Naive thymus-derived CD4-positive, alpha-beta T cell (primary cell): ENCODE measurements around the gene LBR. TPM values are rescaled to one million over a fixed set of nuclear protein-coding genes. Genes with fewer than 3 reads are reported as not detected.

Source experiments
- ATAC-seq: fragments of 150-1000 bp; cut with Tn5 transposase; 2 replicates; pipeline ENCODE4 v1.10.0; 2021; ENCODE audit warnings: mild to moderate bottlenecking, moderate library complexity
- CTCF ChIA-PET: fragments of 350-600 bp; sonication (Branson Sonifier 250); formaldehyde crosslinking; loops from one replicate; lab custom pipeline; 2021; ENCODE audit warnings: antibody characterized with exemption; lab: Charles Lee
- POLR2A ChIA-PET: fragments of 350-600 bp; sonication (Branson Sonifier 250); formaldehyde crosslinking; loops from one replicate; lab custom pipeline; 2021; ENCODE audit warnings: antibody characterized with exemption, inconsistent platforms; lab: Charles Lee
- DNase-seq, 9 donors: peaks; one replicate each; pipeline versions ENCODE4 v3.0.0 to v3.0.0-alpha.2; 2020 to 2022; ENCODE audit warnings: mixed read lengths in 1 of 9
- H3K27ac ChIP-seq: one replicate; pipeline ENCODE4 v1.7.0; 2013; ENCODE audit warnings: mild to moderate bottlenecking, low read depth, low read length, moderate library complexity
- H3K27me3 ChIP-seq, 2 donors: one replicate each; pipeline ENCODE4 v1.7.0; 2013; ENCODE audit warnings: low read length in 2 of 2, mild to moderate bottlenecking in 2 of 2, moderate library complexity in 2 of 2; ENCODE audit not compliant: control insufficient read depth in 2 of 2, insufficient read depth in 2 of 2
- H3K36me3 ChIP-seq, 3 experiments: 1 replicate in 2 of 3; 2 replicates in 1 of 3; pipeline ENCODE4 v1.7.0; 2013; ENCODE audit warnings: low read length in 3 of 3, mild to moderate bottlenecking in 3 of 3, moderate library complexity in 1 of 3; ENCODE audit not compliant: insufficient read depth in 3 of 3, control insufficient read depth in 2 of 3
- H3K4me1 ChIP-seq, 2 donors: one replicate each; pipeline ENCODE4 v1.7.0; 2013; ENCODE audit warnings: low read length in 2 of 2, mild to moderate bottlenecking in 2 of 2, moderate library complexity in 1 of 2; ENCODE audit not compliant: control insufficient read depth in 2 of 2, insufficient read depth in 2 of 2
- H3K4me3 ChIP-seq: 2 replicates; pipeline ENCODE4 v1.7.0; 2013; ENCODE audit warnings: mild to moderate bottlenecking, low read length
- H3K9me3 ChIP-seq, 3 experiments: 1 replicate in 2 of 3; 2 replicates in 1 of 3; pipeline ENCODE4 v1.7.0; 2013; ENCODE audit warnings: low read length in 3 of 3; ENCODE audit not compliant: control insufficient read depth in 2 of 3
- H3K27ac Mint-ChIP-seq, 9 donors: one replicate each; pipeline ENCODE4 v1.8.0; 2020 to 2022; ENCODE audit warnings: mixed read lengths in 9 of 9, mild to moderate bottlenecking in 8 of 9, moderate library complexity in 5 of 9, inconsistent platforms in 2 of 9
- H3K27me3 Mint-ChIP-seq, 5 donors: one replicate each; pipeline ENCODE4 v1.8.0; 2021 to 2022; ENCODE audit warnings: mixed read lengths in 5 of 5, mild to moderate bottlenecking in 1 of 5
- H3K36me3 Mint-ChIP-seq, 5 donors: one replicate each; pipeline ENCODE4 v1.8.0; 2020 to 2022; ENCODE audit warnings: mixed read lengths in 5 of 5, mild to moderate bottlenecking in 3 of 5, inconsistent platforms in 1 of 5
- H3K4me1 Mint-ChIP-seq, 7 donors: one replicate each; pipeline ENCODE4 v1.8.0; 2020 to 2022; ENCODE audit warnings: mixed read lengths in 7 of 7, mild to moderate bottlenecking in 3 of 7, inconsistent platforms in 1 of 7
- H3K4me3 Mint-ChIP-seq, 10 donors: one replicate each; pipeline ENCODE4 v1.8.0; 2020 to 2022; ENCODE audit warnings: mild to moderate bottlenecking in 10 of 10, mixed read lengths in 10 of 10, moderate library complexity in 6 of 10, inconsistent platforms in 2 of 10
- H3K9me3 Mint-ChIP-seq, 11 donors: one replicate each; pipeline ENCODE4 v1.8.0; 2020 to 2022; ENCODE audit warnings: mixed read lengths in 11 of 11, mild to moderate bottlenecking in 4 of 11, inconsistent platforms in 1 of 11, moderate library complexity in 1 of 11
- intact Hi-C, 2 donors: fragments of 100-400 bp; cut with micrococcal nuclease; formaldehyde crosslinking; loops; one replicate each; pipeline ENCODE4 v1.15.1; 2023
- polyA plus RNA-seq, 2 donors: library from polyadenylated mRNA; unstranded; fragments of 300-500 nt; fragmentation: Illumina TruSeq; gene quantifications; one replicate each; pipeline ENCODE4 v1.2.3, GENCODE V29; 2021
- total RNA-seq, 6 experiments: library from RNA in 5 of 6; stranded (reverse) in 5 of 6; gene quantifications; 1 replicate in 5 of 6; 2 replicates in 1 of 6; pipeline ENCODE4 v1.2.3 and lab custom pipeline; 2021 to 2026

LBR gene
- total and polyA plus RNA-seq, 7 experiments from 2014 or later = 104 to 220 (median 128) TPM

GRCh38 chr1:225422795-225423517, 4.9 kb downstream of the LBR start:
- no peak overlapping the region for H3K27ac ChIP-seq
- H3K9me3 Mint-ChIP-seq = no peaks in the 10 kb centered on the region
- peak overlapping the region in 5 of 10 donors; percentile 0 to 90 (median 20) for H3K4me3 Mint-ChIP-seq
- H3K4me1 ChIP-seq = peaks cover 26 to 36% of the 10 kb centered on the region in 2 donors
- H3K27ac Mint-ChIP-seq = peak overlapping the region in 7 of 9 donors; percentile 12 to 85 (median 47)
- H3K9me3 ChIP-seq = no peaks in the 10 kb centered on the region
- CTCF ChIA-PET = no interaction called here
- H3K27me3 ChIP-seq = no peaks in the 10 kb centered on the region
- intact Hi-C loops = loop anchor here in 1 of 2 donors (10.0 kb wide), 3 partner anchors 988 to 1578 kb away; partner anchors contain the start of genes DEGS1, TP53BP2 and WDR26
- ATAC-seq (no peak), DNase-seq (no peak)
- H3K4me1 Mint-ChIP-seq = peaks cover 46 to 76% (median 70%) of the 10 kb centered on the region in 7 donors
- POLR2A ChIA-PET = interaction anchor here (0.8 to 11.0 kb wide), 2 partner anchors 21 to 459 kb away, joined by 4 to 236 read pairs; partner anchors contain the start of gene TMEM63A
- no peak overlapping the region for H3K4me3 ChIP-seq
- no peaks in the 10 kb centered on the region for H3K27me3 Mint-ChIP-seq
- H3K36me3 ChIP-seq = peaks cover 8 to 20% (median 16%) of the 10 kb centered on the region in 3 experiments
- H3K36me3 Mint-ChIP-seq = peaks cover 11 to 32% (median 20%) of the 10 kb centered on the region in 5 donors

- Mint-ChIP-seq H3K27ac (peak overlapping the region in 4 of 9 donors; percentile 12 to 58 (median 39)), H3K9me3 (no peaks in the 10 kb centered on the region), H3K36me3 (peaks cover 11 to 36% (median 25%) of the 10 kb centered on the region in 5 donors), H3K4me3 (peak overlapping the region in 2 of 10 donors; percentile 39 to 90), H3K27me3 (no peaks in the 10 kb centered on the region), H3K4me1 (peaks cover 49 to 80% (median 70%) of the 10 kb centered on the region in 7 donors)
- DNase-seq (no peak), ATAC-seq (no peak)
- Histone ChIP-seq H3K9me3 (no peaks in the 10 kb centered on the region), H3K36me3 (peaks cover 8 to 27% (median 21%) of the 10 kb centered on the region in 3 experiments), H3K27me3 (no peaks in the 10 kb centered on the region), H3K27ac (no peak overlapping the region), H3K4me1 (peaks cover 26 to 36% of the 10 kb centered on the region in 2 donors), H3K4me3 (no peak overlapping the region)
- ChIA-PET POLR2A (interaction anchor here (0.8 to 0.9 kb wide), 3 partner anchors 26 to 1598 kb away, joined by 3 to 4 read pairs (median 3); partner anchors contain the start of gene TMEM63A), CTCF (no interaction called here)
- intact Hi-C loops = loop anchor here in 1 of 2 donors (10.0 kb wide), 3 partner anchors 987 to 1577 kb away; partner anchors contain the start of genes DEGS1, TP53BP2 and WDR26
Measured at GRCh38 chr1:225422031-225422605, 5.7 kb downstream of the LBR start.

GRCh38 chr1:225418598-225418997, 9.2 kb downstream of the LBR start:
- H3K27me3 Mint-ChIP-seq = no peaks in the 10 kb centered on the region
- no peaks in the 10 kb centered on the region for H3K9me3 Mint-ChIP-seq
- peaks cover 15 to 64% (median 37%) of the 10 kb centered on the region in 5 donors for H3K36me3 Mint-ChIP-seq
- H3K4me1 Mint-ChIP-seq = peaks cover 29 to 57% (median 45%) of the 10 kb centered on the region in 7 donors
- no peak overlapping the region for H3K4me3 Mint-ChIP-seq
- H3K4me3 ChIP-seq = no peak overlapping the region
- DNase-seq (no peak), ATAC-seq (no peak)
- peak overlapping the region in 5 of 9 donors; percentile 11 to 83 (median 34) for H3K27ac Mint-ChIP-seq
- H3K27me3 ChIP-seq = no peaks in the 10 kb centered on the region
- POLR2A ChIA-PET = interaction anchor here (0.6 to 1.3 kb wide), 3 partner anchors 10 to 1364 kb away, joined by 3 to 4 read pairs (median 3); no protein-coding TSS in a partner anchor
- H3K27ac ChIP-seq = no peak overlapping the region
- H3K4me1 ChIP-seq = peaks cover 0 to 8% of the 10 kb centered on the region in 2 donors
- intact Hi-C loops = no loop called here
- H3K36me3 ChIP-seq = peaks cover 20 to 54% (median 38%) of the 10 kb centered on the region in 3 experiments
- H3K9me3 ChIP-seq = no peaks in the 10 kb centered on the region
- CTCF ChIA-PET = interaction anchor here (0.8 kb wide), 1 partner anchor 571 kb away, joined by 3 read pairs; no protein-coding TSS in a partner anchor

- peaks cover 24 to 52% (median 39%) of the 10 kb centered on the region in 7 donors for H3K4me1 Mint-ChIP-seq
- H3K27ac ChIP-seq = no peak overlapping the region
- H3K27me3 Mint-ChIP-seq = no peaks in the 10 kb centered on the region
- H3K9me3 ChIP-seq = no peaks in the 10 kb centered on the region
- POLR2A ChIA-PET = interaction anchor here (0.6 to 1.3 kb wide), 3 partner anchors 9 to 1365 kb away, joined by 3 to 4 read pairs (median 3); no protein-coding TSS in a partner anchor
- peak overlapping the region in 2 of 9 donors; percentile 21 to 34 for H3K27ac Mint-ChIP-seq
- DNase-seq = no peak
- H3K36me3 ChIP-seq = peaks cover 20 to 59% (median 38%) of the 10 kb centered on the region in 3 experiments
- CTCF ChIA-PET = interaction anchor here (0.8 kb wide), 1 partner anchor 572 kb away, joined by 3 read pairs; no protein-coding TSS in a partner anchor
- H3K4me3 Mint-ChIP-seq = no peak overlapping the region
- no peaks in the 10 kb centered on the region for H3K27me3 ChIP-seq
- no peak for ATAC-seq
- peaks cover 0 to 4% of the 10 kb centered on the region in 2 donors for H3K4me1 ChIP-seq
- no peak overlapping the region for H3K4me3 ChIP-seq
- no peaks in the 10 kb centered on the region for H3K9me3 Mint-ChIP-seq
- intact Hi-C loops = no loop called here
- H3K36me3 Mint-ChIP-seq = peaks cover 13 to 65% (median 34%) of the 10 kb centered on the region in 5 donors
Measured at GRCh38 chr1:225418059-225418458, 9.8 kb downstream of the LBR start.

GRCh38 chr1:225415967-225416745, 11.7 kb downstream of the LBR start:
- Histone ChIP-seq H3K9me3 (no peaks in the 10 kb centered on the region), H3K36me3 (peaks cover 25 to 78% (median 33%) of the 10 kb centered on the region in 3 experiments), H3K27ac (no peak overlapping the region), H3K4me1 (no peaks in the 10 kb centered on the region), H3K4me3 (no peak overlapping the region), H3K27me3 (no peaks in the 10 kb centered on the region)
- DNase-seq = no peak
- no peaks in the 10 kb centered on the region for H3K27me3 Mint-ChIP-seq
- intact Hi-C loops = no loop called here
- ATAC-seq = no peak
- peaks cover 13 to 68% (median 37%) of the 10 kb centered on the region in 5 donors for H3K36me3 Mint-ChIP-seq
- POLR2A ChIA-PET = interaction anchor here (0.9 to 1.0 kb wide), 2 partner anchors 9 to 58 kb away, joined by 3 to 5 read pairs; no protein-coding TSS in a partner anchor
- peaks cover 12 to 34% (median 20%) of the 10 kb centered on the region in 7 donors for H3K4me1 Mint-ChIP-seq
- H3K4me3 Mint-ChIP-seq = no peak overlapping the region
- H3K9me3 Mint-ChIP-seq = no peaks in the 10 kb centered on the region
- H3K27ac Mint-ChIP-seq = no peak overlapping the region
- CTCF ChIA-PET = no interaction called here

- Histone ChIP-seq H3K4me1 (no peaks in the 10 kb centered on the region), H3K27ac (no peak overlapping the region), H3K27me3 (no peaks in the 10 kb centered on the region), H3K36me3 (peaks cover 27 to 84% (median 34%) of the 10 kb centered on the region in 3 experiments), H3K9me3 (no peaks in the 10 kb centered on the region), H3K4me3 (no peak overlapping the region)
- Mint-ChIP-seq H3K4me3 (no peak overlapping the region), H3K27ac (peak overlapping the region in 2 of 9 donors; percentile 11 to 41), H3K4me1 (peaks cover 14 to 32% (median 18%) of the 10 kb centered on the region in 7 donors), H3K9me3 (no peaks in the 10 kb centered on the region), H3K27me3 (no peaks in the 10 kb centered on the region), H3K36me3 (peaks cover 17 to 73% (median 42%) of the 10 kb centered on the region in 5 donors)
- CTCF ChIA-PET = no interaction called here
- intact Hi-C loops = no loop called here
- DNase-seq (no peak), ATAC-seq (no peak)
- POLR2A ChIA-PET = no interaction called here
Measured at GRCh38 chr1:225415307-225415706, 12.5 kb downstream of the LBR start.
